IMR-90 (cell line): Measurements from ENCODE around the gene NCOA5. TPM values are rescaled to one million over a fixed set of nuclear protein-coding genes. Genes with fewer than 3 reads are reported as not detected.

Experiments used
- ATAC-seq: fragments of 200-7000 bp; cut with Tn5 transposase; 2 replicates; pipeline ENCODE4 v1.9.1; 2020; ENCODE audit warnings: low read depth, mild to moderate bottlenecking, moderate library complexity
- BruUV-seq: library from RNA; stranded (reverse); fragments of 400-500 nt; replicated peaks from 2 replicates; lab custom pipeline; 2021; lab: Mats Ljungman, UMichigan
- CTCF ChIA-PET: fragments of 300-600 bp; formaldehyde crosslinking; extraction: SDS; loops from one replicate; lab custom pipeline; 2021; ENCODE audit warnings: antibody characterized with exemption; lab: Yijun Ruan, JAX
- POLR2A ChIA-PET: fragments of 300-600 bp; sonication (Branson Sonifier 250); formaldehyde crosslinking; loops from one replicate; lab custom pipeline; 2022; ENCODE audit warnings: antibody characterized with exemption; ENCODE audit not compliant: unreplicated experiment; lab: Charles Lee
- DNase-seq: peaks from one replicate; pipeline ENCODE4 v3.0.0; 2013
- H2AFZ ChIP-seq: replicated peaks from 2 replicates; pipeline ENCODE3; 2013; ENCODE audit warnings: low read length, mild to moderate bottlenecking; ENCODE audit not compliant: poor library complexity
- H2AK5ac ChIP-seq: 2 replicates; pipeline ENCODE4 v1.6.1; 2013; ENCODE audit warnings: low read depth, low read length, inconsistent platforms
- H2AK9ac ChIP-seq: replicated peaks from 2 replicates; pipeline ENCODE3; 2013; ENCODE audit warnings: mild to moderate bottlenecking, low read depth, low read length, moderate library complexity; ENCODE audit not compliant: poor library complexity
- H2BK120ac ChIP-seq: 2 replicates; pipeline ENCODE4 v1.6.1; 2013; ENCODE audit warnings: low read depth, low read length, inconsistent platforms
- H2BK15ac ChIP-seq: 3 replicates; pipeline ENCODE4 v1.6.1; 2013; ENCODE audit warnings: low read depth, low read length, inconsistent platforms
- H2BK20ac ChIP-seq: 2 replicates; pipeline ENCODE4 v1.6.1; 2013; ENCODE audit warnings: low read depth, mild to moderate bottlenecking, inconsistent platforms, low read length, moderate library complexity
- H2BK5ac ChIP-seq: 2 replicates; pipeline ENCODE4 v1.6.1; 2013; ENCODE audit warnings: mild to moderate bottlenecking, low read depth, low read length, inconsistent platforms; ENCODE audit not compliant: poor library complexity, severe bottlenecking
- H3K14ac ChIP-seq: replicated peaks from 2 replicates; pipeline ENCODE4 v1.6.1; 2013; ENCODE audit warnings: low read depth, low read length, inconsistent platforms
- H3K18ac ChIP-seq: 2 replicates; pipeline ENCODE4 v1.6.1; 2013; ENCODE audit warnings: low read depth, low read length, control low read depth
- H3K23ac ChIP-seq: 2 replicates; pipeline ENCODE4 v1.6.1; 2013; ENCODE audit warnings: low read depth, low read length, inconsistent platforms
- H3K27ac ChIP-seq: 2 replicates; pipeline ENCODE4 v1.5.1; 2013; ENCODE audit warnings: mild to moderate bottlenecking, control low read depth, low read length; ENCODE audit not compliant: insufficient read depth
- H3K27me3 ChIP-seq: 2 replicates; pipeline ENCODE4 v1.6.1; 2013; ENCODE audit warnings: low read length; ENCODE audit not compliant: control insufficient read depth, insufficient read depth
- H3K36me3 ChIP-seq: 2 replicates; pipeline ENCODE4 v1.6.1; 2013; ENCODE audit warnings: low read length, mixed read lengths; ENCODE audit not compliant: control insufficient read depth, insufficient read depth
- H3K4ac ChIP-seq: 2 replicates; pipeline ENCODE4 v1.6.1; 2013; ENCODE audit warnings: low read depth, low read length, inconsistent platforms
- H3K4me1 ChIP-seq: 2 replicates; pipeline ENCODE4 v1.6.1; 2013; ENCODE audit warnings: low read length, mixed read lengths; ENCODE audit not compliant: control insufficient read depth, insufficient read depth
- H3K4me2 ChIP-seq: 2 replicates; pipeline ENCODE4 v1.6.1; 2013; ENCODE audit warnings: low read depth, mild to moderate bottlenecking, control low read depth, low read length, moderate library complexity
- H3K4me3 ChIP-seq: 2 replicates; pipeline ENCODE4 v1.5.1; 2013; ENCODE audit warnings: low read depth, mild to moderate bottlenecking, control low read depth, low read length, moderate library complexity; ENCODE audit not compliant: insufficient read depth
- H3K56ac ChIP-seq: 2 replicates; pipeline ENCODE4 v1.6.1; 2013; ENCODE audit warnings: low read length, inconsistent platforms; ENCODE audit not compliant: insufficient read depth; ENCODE audit errors: extremely low read depth
- H3K79me1 ChIP-seq, 2 experiments: 2 replicates each; pipeline ENCODE4 v1.6.1; 2013; ENCODE audit warnings: low read length in 2 of 2, inconsistent platforms in 1 of 2, low read depth in 1 of 2
- H3K9ac ChIP-seq: 2 replicates; pipeline ENCODE4 v1.6.1; 2013; ENCODE audit warnings: low read depth, low read length, control low read depth
- H3K9me1 ChIP-seq: 2 replicates; pipeline ENCODE4 v1.6.1; 2013; ENCODE audit warnings: low read length, inconsistent platforms; ENCODE audit not compliant: insufficient read depth
- H3K9me3 ChIP-seq: 2 replicates; pipeline ENCODE4 v1.6.1; 2013; ENCODE audit warnings: low read length; ENCODE audit not compliant: control insufficient read depth, insufficient read depth
- H4K20me1 ChIP-seq: 2 replicates; pipeline ENCODE4 v1.6.1; 2013; ENCODE audit warnings: low read length, inconsistent platforms; ENCODE audit not compliant: insufficient read depth
- H4K5ac ChIP-seq: 2 replicates; pipeline ENCODE4 v1.6.1; 2013; ENCODE audit warnings: mild to moderate bottlenecking, low read depth, low read length, control low read depth
- H4K8ac ChIP-seq, 2 experiments: 2 replicates each; pipeline ENCODE4 v1.6.1; 2013; ENCODE audit warnings: low read depth in 2 of 2, low read length in 2 of 2, control low read depth in 1 of 2, inconsistent platforms in 1 of 2
- H4K91ac ChIP-seq: 2 replicates; pipeline ENCODE4 v1.6.1; 2013; ENCODE audit warnings: low read depth, low read length, inconsistent platforms; ENCODE audit not compliant: insufficient read depth
- CEBPB ChIP-seq: IDR thresholded peaks from 2 replicates; pipeline ENCODE4 v1.6.1; 2012; ENCODE audit warnings: low read depth, low read length, improper control_type of control experiment
- CTCF ChIP-seq: conservative IDR thresholded peaks from 2 replicates; pipeline ENCODE4 v1.5.1; 2012; ENCODE audit warnings: mild to moderate bottlenecking, low read depth, low read length, improper control_type of control experiment
- FOS ChIP-seq: fragments of 150-350 bp; IDR thresholded peaks from 2 replicates; pipeline ENCODE4 v1.6.1; 2016; ENCODE audit warnings: low read depth, low read length
- MAFK ChIP-seq: IDR thresholded peaks from 2 replicates; pipeline ENCODE4 v1.6.1; 2012; ENCODE audit warnings: low read depth, low read length, improper control_type of control experiment
- POLR2A ChIP-seq: IDR thresholded peaks from 2 replicates; pipeline ENCODE4 v1.6.1; 2012; ENCODE audit warnings: mild to moderate bottlenecking, low read depth, low read length
- RFX5 ChIP-seq: IDR thresholded peaks from 2 replicates; pipeline ENCODE4 v1.8.0; 2012; ENCODE audit warnings: low read depth, mild to moderate bottlenecking, low read length, moderate library complexity
- SMC3 ChIP-seq: fragments of 150-350 bp; IDR thresholded peaks from 2 replicates; pipeline ENCODE4 v1.6.1; 2016; ENCODE audit warnings: low read depth, mild to moderate bottlenecking, antibody characterized with exemption, low read length, moderate library complexity
- USF2 ChIP-seq: fragments of 150-350 bp; IDR thresholded peaks from 2 replicates; pipeline ENCODE4 v1.6.1; 2017; ENCODE audit warnings: mild to moderate bottlenecking, antibody characterized with exemption, low read length, low read depth
- WGBS, 2 experiments: methylation state at CpG; one replicate each; pipeline versions ENCODE4 v1.1.5 to v1.1.7; 2013; ENCODE audit warnings: missing lambda C conversion rate in 2 of 2; ENCODE audit not compliant: insufficient read length in 1 of 2; ENCODE audit errors: extremely low coverage in 2 of 2; 5-methylcytosine and 5-hydroxymethylcytosine counted together
- dilution Hi-C: fragments of 300-500 bp; cut with HindIII; formaldehyde crosslinking; loops from one replicate; pipeline ENCODE4 v1.14.3; 2018; ENCODE audit warnings: low sequenced_read_pairs; ENCODE audit not compliant: unreplicated experiment
- in situ Hi-C: fragments of 300-500 bp; cut with MboI; formaldehyde crosslinking; loops from 3 replicates; pipeline ENCODE4 v1.14.3; 2019; ENCODE audit warnings: low sequenced_read_pairs, inconsistent platforms, mixed read lengths
- intact Hi-C: fragments of 100-400 bp; cut with micrococcal nuclease; formaldehyde crosslinking; loops from 2 replicates; pipeline ENCODE4 v1.10.0; 2022
- polyA plus RNA-seq, 3 experiments: library from polyadenylated mRNA; depleted of rRNA; stranded (reverse); fragments of >200 nt; gene quantifications; 2 replicates each; pipeline ENCODE4 v1.2.3, GENCODE V29; 2012; ENCODE audit warnings: low replicate concordance in 1 of 3
- total RNA-seq: library from RNA; depleted of rRNA; stranded (reverse); fragments of >200 nt; gene quantifications from 2 replicates; pipeline ENCODE4 v1.2.3, GENCODE V29; 2012

The NCOA5 gene
- total and polyA plus RNA-seq, 2 of the 4 experiments (the other 2 are of a cell fraction) = 17.4 to 20.6 TPM

DNA sequence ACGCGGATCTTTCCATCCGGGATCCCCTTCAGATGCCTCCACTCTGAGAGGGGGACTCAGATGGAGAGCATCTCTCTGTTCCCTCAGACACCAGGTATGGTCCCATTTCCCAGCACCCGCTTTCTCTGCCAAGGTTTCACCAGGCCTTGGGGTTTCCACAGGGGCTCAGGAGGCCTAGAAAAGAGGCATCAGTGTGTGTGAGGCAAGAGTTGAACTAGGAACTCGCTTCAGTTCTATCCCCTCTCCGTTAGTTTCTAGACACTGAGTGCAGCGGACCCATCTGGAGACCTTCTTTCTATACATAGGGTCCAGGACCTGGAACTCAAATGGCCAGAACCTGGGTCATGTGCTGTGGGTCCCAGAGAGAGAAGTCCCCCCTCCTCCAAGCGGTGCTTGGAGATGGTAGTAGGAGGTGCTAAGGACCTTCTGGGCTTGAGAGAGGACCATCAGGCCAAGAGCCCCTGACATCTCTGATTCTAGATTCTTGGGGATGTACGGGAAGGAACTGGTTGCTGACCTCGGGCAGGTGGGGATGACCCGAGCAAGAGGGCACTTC lies 58.7 kb downstream of the NCOA5 start:
- no peak overlapping the region for H3K18ac ChIP-seq
- no peak overlapping the region for H3K4me2 ChIP-seq
- no peak overlapping the region for H2BK120ac ChIP-seq
- H2AFZ ChIP-seq = no peak overlapping the region
- H4K91ac ChIP-seq = no peak overlapping the region
- ChIA-PET POLR2A (no interaction called here), CTCF (no interaction called here)
- H2AK5ac ChIP-seq = no peak overlapping the region
- no peak overlapping the region for H3K27ac ChIP-seq
- dilution Hi-C loops (no loop called here), in situ Hi-C loops (no loop called here), intact Hi-C loops (no loop called here)
- H4K5ac ChIP-seq = no peak overlapping the region
- no peak overlapping the region for H2AK9ac ChIP-seq
- DNase-seq (no peak), ATAC-seq (no peak)
- no peaks in the 10 kb centered on the region for H3K4me1 ChIP-seq
- no peaks in the 10 kb centered on the region for H3K36me3 ChIP-seq
- no peak overlapping the region for H2BK20ac ChIP-seq
- H3K9me1 ChIP-seq = no peaks in the 10 kb centered on the region
- H3K4ac ChIP-seq = no peak overlapping the region
- no peak overlapping the region for H3K23ac ChIP-seq
- H3K14ac ChIP-seq = no peak overlapping the region
- no peaks in the 10 kb centered on the region for H3K79me1 ChIP-seq
- no peaks in the 10 kb centered on the region; the same call in 1 of the 2 replicates for H4K20me1 ChIP-seq
- H3K27me3 ChIP-seq = peaks cover 58% of the 10 kb centered on the region
- no CpG with 5 or more reads among the region's 11 CpGs for WGBS, 2 experiments
- no TSS peak for BruUV-seq
- H3K56ac ChIP-seq = no peak overlapping the region
- peaks cover 2% of the 10 kb centered on the region; the same call in 1 of the 2 replicates for H3K9me3 ChIP-seq
- no peak overlapping the region for H3K4me3 ChIP-seq
- H3K9ac ChIP-seq = no peak overlapping the region
- H2BK15ac ChIP-seq = no peak overlapping the region
- H2BK5ac ChIP-seq = no peak overlapping the region
- H4K8ac ChIP-seq = no peak overlapping the region
- TF ChIP-seq MAFK (no peak), CTCF (no peak), FOS (no peak), USF2 (no peak), CEBPB (no peak), SMC3 (no peak), RFX5 (no peak), POLR2A (no peak)
